Measurements from ENCODE around the gene UNCX. TPM values are rescaled to one million over a fixed set of nuclear protein-coding genes. Genes with fewer than 3 reads are reported as not detected.

Gene UNCX
- total and polyA plus RNA-seq, 2 donors: not detected

DNA sequence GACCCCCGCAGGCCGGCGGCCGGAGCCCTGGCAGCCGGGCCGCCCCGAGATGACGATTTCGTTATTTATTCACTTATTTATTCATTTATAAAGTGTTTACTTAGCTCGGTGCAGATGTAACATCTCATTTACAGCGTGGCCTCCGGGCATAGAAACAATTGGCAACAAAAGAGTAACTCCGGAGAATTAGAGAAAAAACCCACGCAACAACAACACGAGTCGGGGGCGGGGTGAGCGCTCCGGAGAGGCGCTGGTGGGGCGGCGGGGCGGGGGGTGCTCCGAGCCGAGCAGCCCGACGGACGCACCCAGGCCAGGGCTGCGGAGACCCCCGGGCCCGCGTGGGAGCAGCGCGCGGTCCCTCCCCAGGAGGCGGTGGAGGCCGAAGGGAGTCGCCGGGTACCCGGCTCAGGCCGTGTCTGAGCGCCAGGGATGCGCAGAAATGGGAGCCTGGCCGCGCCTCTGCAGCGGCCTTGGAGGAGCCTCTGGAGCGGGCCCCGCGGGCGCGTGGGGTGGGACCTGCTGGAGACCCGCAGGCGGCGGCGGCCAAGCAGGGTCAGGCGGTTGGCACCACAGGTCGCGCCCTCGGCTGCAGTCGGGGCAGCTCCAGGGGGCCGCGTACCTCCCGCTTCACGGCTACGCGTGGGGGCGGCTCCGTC, 14.3 kb downstream of the UNCX start:
- H3K36me3 ChIP-seq (ENCODE audit: insufficient read depth): no peaks in the 10 kb centered on the region
- DNase-seq (ENCODE audit: extremely low spot score): no peak
- H3K4me3 ChIP-seq (ENCODE audit: low read depth, low read length): no peak overlapping the region

GRCh38 chr7:1247527-1248041, 14.9 kb downstream of the UNCX start:
- H3K4me1 ChIP-seq (ENCODE audit: insufficient read depth): peaks cover 3% of the 10 kb centered on the region
- no peak for DNase-seq (ENCODE audit: extremely low spot score)
- H3K4me3 ChIP-seq (ENCODE audit: low read depth, low read length): no peak overlapping the region

More for the DNA sequence above, 14.3 kb downstream of the UNCX start:
- peaks cover 4% of the 10 kb centered on the region for H3K4me1 ChIP-seq (ENCODE audit: insufficient read depth)
- H3K27ac ChIP-seq (ENCODE audit: low read depth): no peak overlapping the region
- 3% methylated on average over 68 of the region's 68 CpGs for WGBS

GRCh38 chr7:1248143-1248915, 15.7 kb downstream of the UNCX start:
- DNase-seq (ENCODE audit: extremely low spot score): no peak
- no peak overlapping the region for H3K4me3 ChIP-seq (ENCODE audit: low read depth, low read length)
- H3K4me1 ChIP-seq (ENCODE audit: insufficient read depth): peaks cover 3% of the 10 kb centered on the region
- no peak overlapping the region for H3K27ac ChIP-seq (ENCODE audit: low read depth)
- 5% methylated on average over 27 of the region's 27 CpGs for WGBS
- H3K36me3 ChIP-seq (ENCODE audit: insufficient read depth): no peaks in the 10 kb centered on the region

More at GRCh38 chr7:1247527-1248041, 14.9 kb downstream of the UNCX start:
- H3K36me3 ChIP-seq (ENCODE audit: insufficient read depth): no peaks in the 10 kb centered on the region
- 3% methylated on average over 47 of the region's 48 CpGs for WGBS
- no peak overlapping the region for H3K27ac ChIP-seq (ENCODE audit: low read depth)

GRCh38 chr7:1248916-1249581, 16.4 kb downstream of the UNCX start:
- DNase-seq (ENCODE audit: extremely low spot score): no peak
- H3K4me1 ChIP-seq (ENCODE audit: insufficient read depth): peaks cover 3% of the 10 kb centered on the region
- no peak overlapping the region for H3K4me3 ChIP-seq (ENCODE audit: low read depth, low read length)
- H3K36me3 ChIP-seq (ENCODE audit: insufficient read depth): no peaks in the 10 kb centered on the region
- H3K27ac ChIP-seq (ENCODE audit: low read depth): no peak overlapping the region
- 3% methylated on average over 26 of the region's 26 CpGs for WGBS

GRCh38 chr7:1249731-1250130, 17.1 kb downstream of the UNCX start:
- H3K4me1 ChIP-seq (ENCODE audit: insufficient read depth): peaks cover 3% of the 10 kb centered on the region
- no peak overlapping the region for H3K27ac ChIP-seq (ENCODE audit: low read depth)
- H3K36me3 ChIP-seq (ENCODE audit: insufficient read depth): no peaks in the 10 kb centered on the region
- DNase-seq (ENCODE audit: extremely low spot score): no peak
- H3K4me3 ChIP-seq (ENCODE audit: low read depth, low read length): no peak overlapping the region
- WGBS: 6% methylated on average over 14 of the region's 14 CpGs

DNA sequence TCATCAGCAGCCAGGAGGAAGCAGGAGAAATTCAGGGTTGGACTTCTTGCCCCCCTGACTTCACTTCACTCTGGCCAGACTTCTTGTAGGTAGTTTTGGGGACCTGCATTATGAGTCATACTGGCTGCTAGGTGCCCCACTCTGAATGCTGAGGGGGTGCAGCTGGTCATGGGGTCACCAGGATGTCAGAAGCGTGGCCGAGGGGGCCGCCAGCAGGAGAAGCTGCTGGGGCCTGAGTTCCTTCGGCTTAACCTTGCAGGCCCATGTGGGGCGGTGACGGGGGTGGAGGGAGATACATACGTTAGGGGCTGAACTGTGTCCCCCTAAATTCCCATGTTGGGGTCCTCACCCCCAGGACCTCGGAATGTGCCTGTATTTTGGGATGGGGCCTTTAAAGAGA, 18.2 kb downstream of the UNCX start:
- no peak for DNase-seq (ENCODE audit: extremely low spot score)
- H3K4me3 ChIP-seq (ENCODE audit: low read depth, low read length): no peak overlapping the region
- 87% methylated on average over 8 of the region's 8 CpGs for WGBS
- H3K27ac ChIP-seq (ENCODE audit: low read depth): no peak overlapping the region
- H3K4me1 ChIP-seq (ENCODE audit: insufficient read depth): peaks cover 3% of the 10 kb centered on the region
- H3K36me3 ChIP-seq (ENCODE audit: insufficient read depth): no peaks in the 10 kb centered on the region

- no peak overlapping the region for H3K4me3 ChIP-seq (ENCODE audit: low read depth, low read length)
- H3K4me1 ChIP-seq (ENCODE audit: insufficient read depth): peaks cover 3% of the 10 kb centered on the region
- H3K36me3 ChIP-seq (ENCODE audit: insufficient read depth): no peaks in the 10 kb centered on the region
- DNase-seq (ENCODE audit: extremely low spot score): no peak
- H3K27ac ChIP-seq (ENCODE audit: low read depth): no peak overlapping the region
- 48% methylated on average over 25 of the region's 25 CpGs for WGBS
These were observed 19.3 kb downstream of the UNCX start for GRCh38 chr7:1251796-1252539.

DNA sequence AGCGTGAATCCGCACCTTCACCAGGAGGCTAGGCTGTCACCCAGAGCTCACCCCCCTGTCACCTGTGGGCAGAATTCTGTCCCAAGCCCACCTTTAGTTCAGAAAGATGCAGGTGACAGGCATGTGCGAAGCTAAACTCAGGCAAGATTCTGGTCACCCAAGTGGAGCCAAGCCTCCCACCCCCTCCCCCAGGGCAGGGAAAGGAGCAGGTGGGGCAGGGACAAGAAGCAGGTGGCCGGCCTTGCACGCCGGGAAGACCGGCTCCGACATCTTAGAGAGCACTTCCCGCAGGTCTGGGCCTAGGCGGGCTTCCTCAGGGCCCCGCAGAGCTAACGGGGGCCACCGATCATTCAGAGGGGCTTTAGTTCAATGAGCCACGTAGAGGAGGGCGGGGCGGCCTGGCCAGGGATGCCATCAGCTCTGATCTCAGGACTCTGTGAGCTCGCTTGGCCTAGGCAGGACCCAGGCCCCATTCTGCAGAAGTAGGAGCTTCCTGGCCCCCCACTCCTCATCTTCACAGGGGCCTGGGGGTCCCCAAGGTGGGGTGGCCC, 19.9 kb downstream of the UNCX start:
- no peaks in the 10 kb centered on the region for H3K36me3 ChIP-seq (ENCODE audit: insufficient read depth)
- no peaks in the 10 kb centered on the region for H3K4me1 ChIP-seq (ENCODE audit: insufficient read depth)
- H3K27ac ChIP-seq (ENCODE audit: low read depth): no peak overlapping the region
- no peak overlapping the region for H3K4me3 ChIP-seq (ENCODE audit: low read depth, low read length)
- no peak for DNase-seq (ENCODE audit: extremely low spot score)
- 73% methylated on average over 17 of the region's 17 CpGs for WGBS

DNA sequence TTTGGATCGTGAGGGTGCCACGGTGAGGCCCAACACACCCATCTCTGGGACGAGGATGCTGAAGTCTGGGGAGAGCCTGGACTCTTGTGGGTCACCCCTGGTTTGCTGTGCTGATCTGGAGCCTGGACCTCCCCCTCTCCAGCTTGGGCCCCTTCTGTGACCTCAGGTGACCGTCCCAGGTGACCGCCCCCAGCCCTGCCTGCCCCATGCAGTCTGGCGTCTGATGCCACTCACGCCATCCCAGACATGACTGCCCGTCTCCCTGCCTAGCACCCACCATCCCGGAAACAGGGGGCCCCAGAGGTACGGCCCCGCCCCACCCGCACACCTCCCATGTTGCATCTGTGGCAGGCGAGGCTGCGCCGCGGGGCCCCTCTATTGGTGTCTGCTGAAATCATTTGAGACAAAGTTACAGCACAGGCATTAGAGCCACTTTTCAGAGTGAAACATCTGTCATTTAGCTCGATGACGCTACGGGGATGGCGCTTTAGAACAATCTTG, 21.1 kb downstream of the UNCX start:
- Histone ChIP-seq H3K4me1 (ENCODE audit: insufficient read depth) (no peaks in the 10 kb centered on the region), H3K27ac (ENCODE audit: low read depth) (no peak overlapping the region), H3K36me3 (ENCODE audit: insufficient read depth) (no peaks in the 10 kb centered on the region), H3K4me3 (ENCODE audit: low read depth, low read length) (no peak overlapping the region)
- 59% methylated on average over 20 of the region's 20 CpGs for WGBS
- no peak for DNase-seq (ENCODE audit: extremely low spot score)

DNA sequence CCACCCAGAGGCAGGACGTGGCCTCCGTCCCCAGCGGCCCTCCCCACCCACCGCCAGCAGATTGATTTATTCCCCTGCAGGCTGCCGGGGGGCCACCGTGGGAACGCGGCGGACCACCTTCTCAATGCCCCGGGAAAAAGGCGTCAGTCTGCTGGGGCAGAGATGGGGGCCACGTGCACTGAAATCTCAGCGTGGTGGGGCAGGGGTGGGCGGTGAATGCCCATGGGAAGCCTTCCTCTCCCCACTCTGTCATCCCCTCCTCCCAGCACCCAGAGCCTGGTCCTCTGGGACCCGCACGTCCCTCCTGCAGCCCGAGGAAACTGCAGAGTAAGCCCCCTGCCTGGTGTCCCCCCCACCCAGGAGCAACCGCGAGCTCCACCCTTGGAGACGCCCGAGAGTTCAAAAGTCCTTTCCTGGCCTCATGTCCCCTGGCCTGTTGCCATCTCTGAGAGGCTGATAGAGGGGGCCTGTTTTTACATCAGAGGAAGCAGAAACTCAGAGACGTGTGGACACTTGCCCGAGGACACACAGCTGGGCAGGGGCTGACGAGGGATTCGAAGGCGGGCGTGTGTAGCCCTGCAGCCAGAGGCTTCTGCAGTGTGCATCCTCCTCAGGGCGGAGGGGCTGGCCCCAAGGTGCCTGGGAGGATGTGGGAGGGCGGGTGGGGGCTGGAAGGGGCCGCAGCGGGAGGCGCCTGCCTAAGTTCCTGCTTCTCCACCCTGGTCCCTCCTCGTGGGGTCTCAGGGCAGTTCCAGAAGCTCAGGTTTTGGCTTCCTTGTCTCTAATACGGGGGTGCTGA, 21.8 kb downstream of the UNCX start:
- H3K36me3 ChIP-seq (ENCODE audit: insufficient read depth): no peaks in the 10 kb centered on the region
- H3K27ac ChIP-seq (ENCODE audit: low read depth): no peak overlapping the region
- WGBS: 21% methylated on average over 34 of the region's 34 CpGs
- no peak overlapping the region for H3K4me3 ChIP-seq (ENCODE audit: low read depth, low read length)
- H3K4me1 ChIP-seq (ENCODE audit: insufficient read depth): no peaks in the 10 kb centered on the region
- no peak for DNase-seq (ENCODE audit: extremely low spot score)

- Histone ChIP-seq H3K4me3 (ENCODE audit: low read depth, low read length) (no peak overlapping the region), H3K27ac (ENCODE audit: low read depth) (no peak overlapping the region), H3K36me3 (ENCODE audit: insufficient read depth) (no peaks in the 10 kb centered on the region), H3K4me1 (ENCODE audit: insufficient read depth) (no peaks in the 10 kb centered on the region)
- 32% methylated on average over 21 of the region's 21 CpGs for WGBS
- DNase-seq (ENCODE audit: extremely low spot score): no peak
These were observed 22.6 kb downstream of the UNCX start for GRCh38 chr7:1255080-1255816.

DNA sequence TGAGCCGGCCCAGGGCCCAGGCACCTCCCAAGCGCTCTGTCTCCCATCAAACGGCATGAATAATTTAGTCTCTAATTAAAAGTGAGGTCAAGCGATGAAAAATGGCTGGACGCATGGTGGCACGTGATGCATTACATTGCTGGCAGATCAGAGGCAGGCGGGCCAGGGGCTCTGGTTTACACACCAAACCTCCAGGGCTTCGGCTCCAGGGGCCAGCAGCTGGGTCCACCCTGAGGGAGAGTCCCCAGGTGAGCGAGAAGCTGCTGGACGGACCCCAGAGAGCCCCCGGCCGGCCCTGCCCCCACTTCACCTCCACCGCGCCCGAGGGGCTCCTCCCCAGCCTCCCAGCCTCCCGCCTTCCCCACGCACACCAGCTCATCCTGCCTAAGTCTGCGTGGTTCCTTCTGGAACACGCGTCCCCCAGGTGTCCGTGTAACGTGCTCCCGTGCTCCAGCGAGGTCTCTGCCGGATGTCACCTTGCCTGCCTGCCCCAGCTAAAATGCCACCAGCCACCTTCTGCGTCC, 23.2 kb downstream of the UNCX start:
- Histone ChIP-seq H3K4me1 (ENCODE audit: insufficient read depth) (no peaks in the 10 kb centered on the region), H3K36me3 (ENCODE audit: insufficient read depth) (no peaks in the 10 kb centered on the region), H3K4me3 (ENCODE audit: low read depth, low read length) (no peak overlapping the region), H3K27ac (ENCODE audit: low read depth) (no peak overlapping the region)
- no peak for DNase-seq (ENCODE audit: extremely low spot score)
- WGBS: 59% methylated on average over 26 of the region's 26 CpGs

All from urinary bladder (tissue), 4 donors.